Common myeloid progenitor, CD34-positive (primary cell): Measurements from ENCODE around the gene FGFR3.

Experiments used
- CTCF ChIA-PET: fragments of 350-600 bp; sonication (Branson Sonifier 250); formaldehyde crosslinking; loops from one replicate; lab custom pipeline; 2021; ENCODE audit warnings: antibody characterized with exemption; lab: Charles Lee
- POLR2A ChIA-PET: fragments of 350-600 bp; sonication (Branson Sonifier 250); formaldehyde crosslinking; loops from one replicate; lab custom pipeline; 2021; ENCODE audit warnings: antibody characterized with exemption; lab: Charles Lee
- DNase-seq, 3 donors: peaks; one replicate each; pipeline versions ENCODE4 v3.0.0 to v3.0.0-alpha.2; 2013
- H3K27ac ChIP-seq, 2 experiments: 1 replicate in 1 of 2; 2 replicates in 1 of 2; pipeline ENCODE4 v1.7.0; 2013; ENCODE audit warnings: inconsistent platforms in 2 of 2, low read length in 2 of 2, mild to moderate bottlenecking in 2 of 2, low read depth in 1 of 2, moderate library complexity in 1 of 2; ENCODE audit not compliant: severe bottlenecking in 2 of 2, insufficient read depth in 1 of 2, poor library complexity in 1 of 2
- H3K27me3 ChIP-seq, 5 experiments: replicated peaks in 2 of 5; 1 replicate in 3 of 5; 2 replicates in 2 of 5; pipeline versions ENCODE4 v1.6.1 to v1.7.0; 2013; ENCODE audit warnings: low read length in 4 of 5, mild to moderate bottlenecking in 2 of 5, moderate library complexity in 2 of 5, inconsistent platforms in 1 of 5; ENCODE audit not compliant: insufficient read depth in 5 of 5, control insufficient read depth in 4 of 5
- H3K36me3 ChIP-seq, 4 experiments: 1 replicate in 2 of 4; 2 replicates in 2 of 4; pipeline versions ENCODE4 v1.6.1 to v1.7.0; 2013; ENCODE audit warnings: low read length in 3 of 4, control low read depth in 1 of 4, mild to moderate bottlenecking in 1 of 4; ENCODE audit not compliant: control insufficient read depth in 4 of 4, insufficient read depth in 4 of 4
- H3K4me1 ChIP-seq, 4 experiments: 1 replicate in 3 of 4; 2 replicates in 1 of 4; pipeline versions ENCODE4 v1.6.1 to v1.7.1; 2013; ENCODE audit warnings: low read length in 3 of 4, mild to moderate bottlenecking in 3 of 4, control low read depth in 1 of 4, inconsistent platforms in 1 of 4, moderate library complexity in 1 of 4; ENCODE audit not compliant: control insufficient read depth in 4 of 4, insufficient read depth in 4 of 4; ENCODE audit errors: control extremely low read depth in 1 of 4
- H3K4me3 ChIP-seq, 7 experiments: 1 replicate in 4 of 7; 2 replicates in 3 of 7; pipeline versions ENCODE4 v1.5.1 to v1.7.0; 2013; ENCODE audit warnings: mild to moderate bottlenecking in 7 of 7, low read length in 6 of 7, moderate library complexity in 6 of 7, inconsistent platforms in 2 of 7, low read depth in 2 of 7, control low read depth in 1 of 7; ENCODE audit not compliant: insufficient read depth in 4 of 7, control insufficient read depth in 1 of 7; ENCODE audit errors: extremely low read depth in 1 of 7
- H3K9me3 ChIP-seq, 5 experiments: 1 replicate in 4 of 5; 2 replicates in 1 of 5; pipeline versions ENCODE4 v1.6.1 to v1.7.1; 2013; ENCODE audit warnings: low read length in 4 of 5, mild to moderate bottlenecking in 2 of 5, inconsistent platforms in 1 of 5, low read depth in 1 of 5, moderate library complexity in 1 of 5; ENCODE audit not compliant: control insufficient read depth in 4 of 5, insufficient read depth in 2 of 5; ENCODE audit errors: control extremely low read depth in 1 of 5
- WGBS: methylation state at CpG from one replicate; pipeline ENCODE4 v1.1.5; 2013; ENCODE audit not compliant: insufficient coverage; 5-methylcytosine and 5-hydroxymethylcytosine counted together

Gene FGFR3

DNA sequence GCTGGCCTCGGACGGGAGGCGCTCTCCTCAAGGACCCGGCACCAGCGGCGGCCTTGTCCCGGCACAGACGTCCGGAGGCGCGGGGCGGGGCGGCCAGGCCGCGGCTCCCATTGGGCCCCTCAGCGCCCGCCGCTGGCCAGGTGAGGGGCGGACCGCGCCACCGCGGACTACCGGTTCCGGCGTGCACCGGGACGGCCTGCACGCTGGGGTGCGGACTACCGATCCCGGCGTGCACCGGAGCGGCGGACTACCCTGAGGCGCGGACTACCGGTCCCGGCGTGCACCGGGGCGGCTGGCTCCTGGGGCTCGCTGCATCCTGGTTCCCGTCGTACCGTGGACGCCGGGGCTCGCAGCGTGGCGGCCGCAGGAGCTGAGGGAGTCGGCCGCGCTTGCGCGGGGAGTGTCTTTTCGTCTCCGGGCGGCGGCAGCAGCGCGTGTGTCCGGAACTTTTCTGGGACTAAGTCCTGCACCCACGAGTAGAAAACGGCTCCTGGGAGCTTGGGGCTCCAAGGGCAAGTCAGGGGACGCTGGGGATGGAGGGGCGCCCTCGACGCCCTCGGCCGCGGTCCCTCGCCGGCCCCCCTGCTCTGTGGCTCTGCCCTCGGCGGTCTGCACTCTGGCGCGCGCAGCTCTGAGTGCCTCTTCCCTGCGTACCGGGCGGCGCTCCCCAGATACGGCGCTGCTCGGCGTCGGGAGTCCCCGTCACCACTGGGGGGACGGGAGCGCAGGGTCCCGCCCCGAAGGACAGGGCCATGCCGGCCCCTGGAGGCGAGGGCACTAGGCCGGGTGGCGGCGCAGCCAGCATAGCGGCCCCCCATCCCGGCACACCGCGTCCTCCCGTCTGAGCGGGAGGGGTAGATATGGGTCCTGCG is 63.2 kb downstream of the FGFR3 start, which contains the start of gene LETM1:
LETM1 (minus strand) TSS at position 86 of the 872 bp plus-strand sequence. CDS start 206 bp downstream, outside the sequence.
- peak within 1 kb of the TSS; percentile 15 to 79 for H3K27ac ChIP-seq
- POLR2A ChIA-PET, result interaction anchor here (1.7 kb wide), 1 partner anchor 14 kb away, joined by 8 read pairs; the partner anchor contains the start of gene NSD2
- H3K27me3 ChIP-seq, result no peaks in the 10 kb centered on the region
- peaks cover 0 to 25% (median 21%) of the 10 kb centered on the region in 4 experiments for H3K4me1 ChIP-seq
- H3K36me3 ChIP-seq, result peaks cover 0 to 10% (median 0%) of the 10 kb centered on the region in 4 experiments
- H3K9me3 ChIP-seq, result no peaks in the 10 kb centered on the region
- H3K4me3 ChIP-seq, result peak within 1 kb of the TSS; percentile 73 to 96 (median 83)
- WGBS, result 0% methylated on average over 70 of the region's 107 CpGs
- peak; percentile 91 to 95 (median 93) for DNase-seq
- CTCF ChIA-PET, result interaction anchor here (1.1 to 5.3 kb wide), 3 partner anchors 12 to 43 kb away, joined by 3 to 39 read pairs (median 3); no protein-coding TSS in a partner anchor

GRCh38 chr4:1856943-1857699 is 64.0 kb downstream of the FGFR3 start:
- H3K9me3 ChIP-seq, result no peaks in the 10 kb centered on the region
- CTCF ChIA-PET, result interaction anchor here (1.1 to 5.3 kb wide), 3 partner anchors 11 to 43 kb away, joined by 3 to 39 read pairs (median 6); no protein-coding TSS in a partner anchor
- POLR2A ChIA-PET, result interaction anchor here (1.7 kb wide), 1 partner anchor 13 kb away, joined by 8 read pairs; the partner anchor contains the start of gene NSD2
- H3K27ac ChIP-seq, result peak overlapping the region in 1 of 2 experiments; percentile 64
- peaks cover 0 to 9% (median 0%) of the 10 kb centered on the region in 4 experiments for H3K36me3 ChIP-seq
- no peak for DNase-seq
- WGBS, result 36% methylated on average over 26 of the region's 32 CpGs
- peak overlapping the region; percentile 73 to 96 (median 83) for H3K4me3 ChIP-seq
- H3K27me3 ChIP-seq, result no peaks in the 10 kb centered on the region
- peaks cover 0 to 32% (median 26%) of the 10 kb centered on the region in 4 experiments for H3K4me1 ChIP-seq

DNA sequence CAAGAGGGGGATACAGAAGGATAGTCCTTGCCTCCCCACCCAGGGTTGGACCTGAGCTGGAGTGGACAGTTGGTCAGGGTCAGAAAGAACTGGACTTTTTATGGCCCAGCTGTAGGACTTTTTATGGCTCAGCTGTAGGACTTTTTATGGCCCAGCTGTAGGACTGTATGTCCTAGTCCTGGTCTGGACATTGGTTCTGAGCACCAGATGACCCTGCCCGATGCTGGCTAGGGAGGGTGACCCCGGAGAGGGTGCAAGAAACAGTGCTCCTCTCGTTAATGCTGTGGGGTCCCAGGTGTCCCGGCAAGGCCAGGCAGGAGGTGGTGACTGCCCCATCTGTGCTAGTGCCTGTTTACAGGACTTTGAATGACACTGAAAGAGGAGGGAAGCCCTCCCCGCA is 64.8 kb downstream of the FGFR3 start:
- H3K4me1 ChIP-seq, result peaks cover 0 to 40% (median 34%) of the 10 kb centered on the region in 4 experiments
- ChIA-PET CTCF (interaction anchor here (1.1 to 5.3 kb wide), 2 partner anchors 29 to 42 kb away, joined by 6 to 39 read pairs; no protein-coding TSS in a partner anchor), POLR2A (no interaction called here)

More for the DNA sequence above, 64.8 kb downstream of the FGFR3 start:
- no peak for DNase-seq
- H3K9me3 ChIP-seq, result no peaks in the 10 kb centered on the region
- no peak overlapping the region for H3K4me3 ChIP-seq
- peaks cover 0 to 6% (median 0%) of the 10 kb centered on the region in 4 experiments for H3K36me3 ChIP-seq
- no peaks in the 10 kb centered on the region for H3K27me3 ChIP-seq
- 98% methylated on average over 5 of the region's 5 CpGs for WGBS
- H3K27ac ChIP-seq, result no peak overlapping the region
